ENCODE data around the gene EZR.

DNA sequence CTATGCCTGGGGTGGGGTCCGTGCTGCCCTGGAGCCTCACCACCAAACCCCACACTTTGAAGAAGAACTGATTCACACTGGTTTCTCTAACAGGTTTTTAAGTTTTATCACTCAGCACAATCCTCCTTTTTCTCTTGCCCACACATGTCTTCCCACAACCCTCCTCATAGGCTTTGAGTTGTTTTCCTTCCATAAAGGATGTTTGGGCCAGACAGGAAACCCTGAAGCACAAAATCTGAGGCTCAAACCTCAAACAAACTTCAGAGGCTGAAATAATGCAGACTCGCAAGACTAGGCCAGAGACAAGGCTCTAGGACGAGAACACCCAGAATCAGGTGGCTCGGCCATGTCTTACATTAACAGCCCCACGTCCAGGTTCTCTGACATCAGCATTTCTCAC is 35.3 kb downstream of the EZR start:
- TF ChIP-seq CTCF (IDR thresholded peaks at IDR 0.05) = no peak
- no peak for TF ChIP-seq ZFX (IDR thresholded peaks at IDR 0.05; ENCODE audit: borderline replicate concordance)

All from 22Rv1 (cell line).